Natural killer cell (primary cell): Measurements from ENCODE around the gene HEY2. TPM values are rescaled to one million over a fixed set of nuclear protein-coding genes. Genes with fewer than 3 reads are reported as not detected.

Experiments
- ATAC-seq, 3 donors: fragments of 150-1000 bp in 2 of 3; fragments of 200-7000 bp in 1 of 3; cut with Tn5 transposase; 1 replicate in 1 of 3; 2 replicates in 2 of 3; pipeline ENCODE4 v1.10.0; 2021; ENCODE audit warnings: mild to moderate bottlenecking in 2 of 3, moderate library complexity in 2 of 3
- DNase-seq, 2 donors: peaks; one replicate each; pipeline versions ENCODE4 v3.0.0 to v3.0.0-alpha.2; 2013 to 2021; ENCODE audit warnings: mixed read lengths in 1 of 2
- H3K27ac ChIP-seq: one replicate; pipeline ENCODE4 v1.5.1; 2013; ENCODE audit warnings: mild to moderate bottlenecking, low read length
- H3K27me3 ChIP-seq: one replicate; pipeline ENCODE4 v1.6.1; 2013; ENCODE audit warnings: low read length; ENCODE audit not compliant: control insufficient read depth, insufficient read depth
- H3K36me3 ChIP-seq: one replicate; pipeline ENCODE4 v1.6.1; 2013; ENCODE audit warnings: low read length; ENCODE audit not compliant: control insufficient read depth, insufficient read depth
- H3K4me1 ChIP-seq: one replicate; pipeline ENCODE4 v1.6.1; 2013; ENCODE audit warnings: low read length; ENCODE audit not compliant: control insufficient read depth, insufficient read depth
- H3K4me3 ChIP-seq: one replicate; pipeline ENCODE4 v1.5.1; 2013; ENCODE audit warnings: low read length
- H3K9me3 ChIP-seq: one replicate; pipeline ENCODE4 v1.6.1; 2013; ENCODE audit warnings: low read length; ENCODE audit not compliant: control insufficient read depth, insufficient read depth
- H3K27ac Mint-ChIP-seq, 2 donors: one replicate each; pipeline ENCODE4 v1.8.0; 2022; ENCODE audit warnings: mild to moderate bottlenecking in 2 of 2, mixed read lengths in 2 of 2, moderate library complexity in 1 of 2
- H3K27me3 Mint-ChIP-seq, 2 donors: one replicate each; pipeline ENCODE4 v1.8.0; 2022; ENCODE audit warnings: low read depth in 2 of 2, mixed read lengths in 2 of 2
- H3K36me3 Mint-ChIP-seq: one replicate; pipeline ENCODE4 v1.8.0; 2022; ENCODE audit warnings: mixed read lengths
- H3K4me1 Mint-ChIP-seq, 2 donors: one replicate each; pipeline ENCODE4 v1.8.0; 2022; ENCODE audit warnings: mixed read lengths in 2 of 2
- H3K4me3 Mint-ChIP-seq: one replicate; pipeline ENCODE4 v1.8.0; 2022; ENCODE audit warnings: mild to moderate bottlenecking, moderate library complexity, mixed read lengths
- H3K9me3 Mint-ChIP-seq, 2 donors: one replicate each; pipeline ENCODE4 v1.8.0; 2022; ENCODE audit warnings: mixed read lengths in 2 of 2
- WGBS: methylation state at CpG from one replicate; pipeline ENCODE4 v1.1.7; 2013; ENCODE audit warnings: missing lambda C conversion rate; ENCODE audit not compliant: insufficient coverage; 5-methylcytosine and 5-hydroxymethylcytosine counted together
- intact Hi-C: fragments of 100-400 bp; cut with micrococcal nuclease; formaldehyde crosslinking; loops from one replicate; pipeline ENCODE4 v1.14.2; 2022
- total RNA-seq, 4 donors: library from RNA; stranded (reverse); fragments of 120-200 nt in 1 of 4; gene quantifications; one replicate each; pipeline versions ENCODE4 v1.2.3 to v1.2.4, GENCODE V29; 2013 to 2022
- TF ChIP-seq, protein P1 (sequence below): fragments of 200-600 bp; IDR thresholded peaks from one replicate; pipeline ENCODE4 v1.8.0; 2022; ENCODE audit warnings: antibody characterized with exemption

HEY2 gene
- total RNA-seq, 3 donors from 2014 or later (not counting 1 experiment from before 2014, with no cell fraction given): 0.66 to 0.93 (median 0.73) TPM

DNA sequence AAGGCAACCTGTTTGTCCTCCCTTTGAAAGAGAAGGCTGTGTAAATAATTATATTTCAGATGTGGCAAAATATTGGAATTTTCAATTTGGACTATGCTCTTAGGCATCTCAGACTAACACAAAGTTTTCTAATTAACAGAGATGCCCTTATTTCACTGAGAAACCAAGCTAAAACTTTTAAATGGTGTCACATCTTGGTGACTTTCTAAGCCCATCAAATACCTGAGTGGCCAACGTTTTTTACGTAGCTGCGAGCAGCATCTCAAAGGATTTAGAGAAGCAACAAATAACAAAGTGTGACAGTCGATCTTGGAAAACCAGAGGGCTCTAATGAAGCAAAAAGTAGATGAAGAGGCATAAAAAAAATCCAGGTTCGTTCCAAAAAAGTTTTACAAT is 3.4 kb upstream of the HEY2 start:
- H3K27me3 Mint-ChIP-seq: peaks cover 21 to 42% of the 10 kb centered on the region in 2 donors
- H3K9me3 Mint-ChIP-seq: no peaks in the 10 kb centered on the region
- TF ChIP-seq, protein P1, sequence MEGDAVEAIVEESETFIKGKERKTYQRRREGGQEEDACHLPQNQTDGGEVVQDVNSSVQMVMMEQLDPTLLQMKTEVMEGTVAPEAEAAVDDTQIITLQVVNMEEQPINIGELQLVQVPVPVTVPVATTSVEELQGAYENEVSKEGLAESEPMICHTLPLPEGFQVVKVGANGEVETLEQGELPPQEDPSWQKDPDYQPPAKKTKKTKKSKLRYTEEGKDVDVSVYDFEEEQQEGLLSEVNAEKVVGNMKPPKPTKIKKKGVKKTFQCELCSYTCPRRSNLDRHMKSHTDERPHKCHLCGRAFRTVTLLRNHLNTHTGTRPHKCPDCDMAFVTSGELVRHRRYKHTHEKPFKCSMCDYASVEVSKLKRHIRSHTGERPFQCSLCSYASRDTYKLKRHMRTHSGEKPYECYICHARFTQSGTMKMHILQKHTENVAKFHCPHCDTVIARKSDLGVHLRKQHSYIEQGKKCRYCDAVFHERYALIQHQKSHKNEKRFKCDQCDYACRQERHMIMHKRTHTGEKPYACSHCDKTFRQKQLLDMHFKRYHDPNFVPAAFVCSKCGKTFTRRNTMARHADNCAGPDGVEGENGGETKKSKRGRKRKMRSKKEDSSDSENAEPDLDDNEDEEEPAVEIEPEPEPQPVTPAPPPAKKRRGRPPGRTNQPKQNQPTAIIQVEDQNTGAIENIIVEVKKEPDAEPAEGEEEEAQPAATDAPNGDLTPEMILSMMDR: no peak
- Histone ChIP-seq H3K27ac (no peak overlapping the region), H3K4me1 (peaks cover 29% of the 10 kb centered on the region), H3K9me3 (no peaks in the 10 kb centered on the region), H3K36me3 (no peaks in the 10 kb centered on the region), H3K27me3 (peaks cover 47% of the 10 kb centered on the region), H3K4me3 (no peak overlapping the region)
- 81% methylated on average over 5 of the region's 5 CpGs for WGBS
- H3K27ac Mint-ChIP-seq: peak overlapping the region; percentile 83 to 89
- ATAC-seq (no peak), DNase-seq (no peak)
- peaks cover 30 to 32% of the 10 kb centered on the region in 2 donors for H3K4me1 Mint-ChIP-seq
- intact Hi-C loops: no loop called here
- peak overlapping the region; percentile 94 for H3K4me3 Mint-ChIP-seq
- peaks cover 8% of the 10 kb centered on the region for H3K36me3 Mint-ChIP-seq

DNA sequence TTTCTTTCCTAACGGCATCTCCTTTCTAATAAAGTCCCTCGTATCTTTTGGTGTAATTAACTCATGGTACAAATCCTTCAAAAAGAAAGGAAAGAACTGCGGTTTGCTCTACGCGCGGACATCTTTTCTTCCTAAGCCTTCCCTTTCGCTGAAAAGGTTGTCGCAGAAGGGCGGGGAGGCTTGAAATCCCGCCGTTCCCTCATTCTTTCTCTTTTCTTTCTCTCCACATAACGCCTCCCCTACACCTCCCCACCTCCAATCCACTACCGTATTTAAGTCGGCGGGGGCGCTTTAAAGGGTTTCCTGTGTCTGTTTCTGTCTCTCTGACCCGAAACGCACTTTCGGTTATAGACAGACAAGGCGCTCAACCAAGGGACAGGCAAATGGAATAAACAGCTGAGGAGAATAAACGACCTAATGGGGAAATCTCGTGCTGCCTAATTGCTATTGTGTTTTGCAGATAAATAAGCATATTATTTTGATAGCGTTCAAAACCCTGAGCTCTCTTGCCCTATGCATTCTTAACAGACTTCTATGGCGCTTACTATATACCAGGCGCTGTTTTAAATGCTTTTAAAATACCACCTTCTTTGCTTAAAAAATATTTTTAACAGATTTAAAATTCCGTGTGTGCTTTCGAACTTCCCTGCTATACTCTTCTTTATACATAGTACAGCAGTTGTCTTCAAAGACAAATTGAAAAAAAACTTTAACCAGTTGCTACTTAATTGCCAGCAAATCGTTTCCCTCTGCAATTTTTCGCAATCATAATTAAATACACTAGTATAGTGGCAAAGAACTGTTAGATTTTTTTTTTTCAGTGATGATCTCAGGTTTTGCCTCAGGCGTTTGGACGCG is 2.5 kb upstream of the HEY2 start:
- WGBS: 1% methylated on average over 31 of the region's 32 CpGs

DNA sequence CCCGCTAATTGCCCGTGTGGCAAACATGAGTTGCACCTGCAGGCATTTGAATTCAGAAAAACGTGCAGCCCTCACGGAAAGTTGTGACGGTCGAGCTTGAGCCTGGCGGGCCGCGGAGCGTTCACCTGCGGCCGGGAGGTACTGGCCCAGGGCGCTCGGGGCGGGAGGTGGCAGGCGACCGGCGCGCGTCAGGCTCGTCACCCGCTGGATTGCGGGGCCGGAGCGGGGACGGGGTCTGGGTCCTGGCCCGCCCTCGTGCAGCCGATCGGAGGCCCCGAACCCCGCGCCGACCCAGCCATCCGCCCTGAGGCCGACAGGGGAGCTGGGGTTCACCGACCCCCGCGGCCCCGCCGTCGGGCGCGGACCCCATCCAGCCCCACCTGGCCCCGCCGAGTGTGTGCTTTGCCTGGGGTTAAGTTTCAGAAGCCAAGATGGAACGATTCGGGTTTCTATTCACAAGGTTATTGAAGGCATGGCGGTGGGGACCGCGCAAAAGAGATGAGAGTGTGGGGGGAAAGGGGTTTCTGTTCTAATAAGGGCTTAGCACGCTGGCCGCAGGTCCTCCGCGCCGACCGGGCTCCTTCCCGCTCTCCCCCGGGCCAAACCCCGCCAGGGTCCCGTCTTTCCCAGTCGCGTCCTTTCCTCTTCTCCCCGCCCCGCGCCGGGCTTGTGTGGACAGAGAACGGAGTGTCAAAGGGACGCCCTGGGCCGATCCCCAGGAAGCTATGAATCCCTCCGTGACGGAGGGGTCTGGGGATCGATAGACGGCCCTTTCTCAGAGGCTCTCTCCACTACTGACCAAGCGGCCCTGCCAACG is 1.6 kb upstream of the HEY2 start:
- H3K36me3 ChIP-seq: no peaks in the 10 kb centered on the region
- TF ChIP-seq, protein P1: no peak
- H3K4me1 ChIP-seq: peaks cover 29% of the 10 kb centered on the region
- no peak for ATAC-seq
- H3K9me3 ChIP-seq: no peaks in the 10 kb centered on the region
- H3K4me1 Mint-ChIP-seq: peaks cover 32 to 35% of the 10 kb centered on the region in 2 donors
- peak overlapping the region; percentile 76 for H3K4me3 ChIP-seq
- H3K27me3 Mint-ChIP-seq: peaks cover 17 to 31% of the 10 kb centered on the region in 2 donors
- intact Hi-C loops: no loop called here
- under 1% methylated on average over 76 of the region's 76 CpGs for WGBS
- peaks cover 52% of the 10 kb centered on the region for H3K27me3 ChIP-seq
- peak; percentile 39 to 55 for DNase-seq
- peak overlapping the region; percentile 94 for H3K4me3 Mint-ChIP-seq
- H3K36me3 Mint-ChIP-seq: peaks cover 8% of the 10 kb centered on the region
- H3K9me3 Mint-ChIP-seq: no peaks in the 10 kb centered on the region
- peak overlapping the region; percentile 83 to 89 for H3K27ac Mint-ChIP-seq
- H3K27ac ChIP-seq: peak overlapping the region; percentile 49

More for the DNA sequence above, 2.5 kb upstream of the HEY2 start:
- Histone ChIP-seq H3K36me3 (no peaks in the 10 kb centered on the region), H3K9me3 (no peaks in the 10 kb centered on the region), H3K4me1 (peaks cover 29% of the 10 kb centered on the region), H3K27ac (peak overlapping the region; percentile 49), H3K27me3 (peaks cover 52% of the 10 kb centered on the region), H3K4me3 (peak overlapping the region; percentile 76)
- TF ChIP-seq, protein P1: no peak
- H3K36me3 Mint-ChIP-seq: peaks cover 8% of the 10 kb centered on the region
- H3K27ac Mint-ChIP-seq: peak overlapping the region; percentile 83 to 89
- H3K4me3 Mint-ChIP-seq: peak overlapping the region; percentile 94
- ATAC-seq: peak; percentile 57 to 74 (median 59)
- intact Hi-C loops: no loop called here
- peaks cover 32 to 35% of the 10 kb centered on the region in 2 donors for H3K4me1 Mint-ChIP-seq
- DNase-seq: peak; percentile 55 to 88
- H3K9me3 Mint-ChIP-seq: no peaks in the 10 kb centered on the region
- H3K27me3 Mint-ChIP-seq: peaks cover 23 to 39% of the 10 kb centered on the region in 2 donors
